DND-41 (cell line): ENCODE data around the gene PIEZO2.

ENCODE experiments used
- EZH2 ChIP-seq: IDR thresholded peaks from 3 replicates; pipeline ENCODE4 v1.6.1; 2012; ENCODE audit warnings: borderline replicate concordance, low read depth, mild to moderate bottlenecking, moderate library complexity, low read length, inconsistent platforms; ENCODE audit not compliant: severe bottlenecking
- TF ChIP-seq, protein P1 (sequence below): IDR thresholded peaks from 2 replicates; pipeline ENCODE4 v1.5.1; 2012; ENCODE audit warnings: borderline replicate concordance, low read length, moderate library complexity, mild to moderate bottlenecking; ENCODE audit not compliant: poor library complexity, severe bottlenecking; ENCODE audit errors: extremely low read depth

DNA sequence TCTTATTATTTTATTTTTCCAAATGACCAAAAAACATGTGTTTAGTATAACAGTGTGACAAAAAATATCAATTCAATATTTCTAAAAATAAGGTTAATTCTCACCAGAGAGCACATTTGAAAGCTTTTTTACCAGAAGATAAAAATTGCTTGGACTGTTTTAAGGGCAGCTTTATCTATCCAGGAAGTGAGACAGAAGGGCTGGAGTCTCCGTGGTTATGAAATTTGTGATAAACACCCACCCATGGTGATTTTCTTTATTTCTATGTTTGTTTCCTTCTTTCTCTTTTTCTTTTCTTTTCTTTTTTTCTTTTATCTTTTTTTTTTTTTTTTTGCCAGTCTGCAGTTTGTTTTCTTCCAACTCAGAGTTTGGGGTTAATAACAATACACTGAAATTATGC is 298.5 kb downstream of the PIEZO2 start:
- TF ChIP-seq, protein P1, sequence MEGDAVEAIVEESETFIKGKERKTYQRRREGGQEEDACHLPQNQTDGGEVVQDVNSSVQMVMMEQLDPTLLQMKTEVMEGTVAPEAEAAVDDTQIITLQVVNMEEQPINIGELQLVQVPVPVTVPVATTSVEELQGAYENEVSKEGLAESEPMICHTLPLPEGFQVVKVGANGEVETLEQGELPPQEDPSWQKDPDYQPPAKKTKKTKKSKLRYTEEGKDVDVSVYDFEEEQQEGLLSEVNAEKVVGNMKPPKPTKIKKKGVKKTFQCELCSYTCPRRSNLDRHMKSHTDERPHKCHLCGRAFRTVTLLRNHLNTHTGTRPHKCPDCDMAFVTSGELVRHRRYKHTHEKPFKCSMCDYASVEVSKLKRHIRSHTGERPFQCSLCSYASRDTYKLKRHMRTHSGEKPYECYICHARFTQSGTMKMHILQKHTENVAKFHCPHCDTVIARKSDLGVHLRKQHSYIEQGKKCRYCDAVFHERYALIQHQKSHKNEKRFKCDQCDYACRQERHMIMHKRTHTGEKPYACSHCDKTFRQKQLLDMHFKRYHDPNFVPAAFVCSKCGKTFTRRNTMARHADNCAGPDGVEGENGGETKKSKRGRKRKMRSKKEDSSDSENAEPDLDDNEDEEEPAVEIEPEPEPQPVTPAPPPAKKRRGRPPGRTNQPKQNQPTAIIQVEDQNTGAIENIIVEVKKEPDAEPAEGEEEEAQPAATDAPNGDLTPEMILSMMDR = no peak
- no peak for TF ChIP-seq EZH2
